ENCODE results near the gene HSP90AB1.

DNA sequence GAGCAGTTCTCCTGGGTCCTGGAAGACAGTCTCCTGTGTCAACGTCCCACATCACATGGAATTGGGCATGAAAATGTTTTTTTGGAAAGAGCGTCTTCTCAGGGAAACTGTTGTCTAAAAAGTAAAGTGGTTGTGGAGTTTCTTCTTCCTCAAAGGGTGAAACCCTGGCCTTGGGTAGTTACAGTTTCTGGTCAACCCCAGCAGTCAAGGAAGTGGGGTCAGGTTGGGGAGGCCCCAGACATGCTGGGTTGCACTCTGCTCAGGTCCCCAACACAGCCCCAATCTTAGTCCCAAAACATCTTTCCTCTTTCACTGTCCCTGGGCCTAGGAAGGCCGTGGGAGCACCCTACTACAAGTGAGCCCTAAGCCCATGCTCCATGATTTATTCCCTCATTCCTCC lies 19.4 kb downstream of the HSP90AB1 start:
- TF ChIP-seq, protein P1, sequence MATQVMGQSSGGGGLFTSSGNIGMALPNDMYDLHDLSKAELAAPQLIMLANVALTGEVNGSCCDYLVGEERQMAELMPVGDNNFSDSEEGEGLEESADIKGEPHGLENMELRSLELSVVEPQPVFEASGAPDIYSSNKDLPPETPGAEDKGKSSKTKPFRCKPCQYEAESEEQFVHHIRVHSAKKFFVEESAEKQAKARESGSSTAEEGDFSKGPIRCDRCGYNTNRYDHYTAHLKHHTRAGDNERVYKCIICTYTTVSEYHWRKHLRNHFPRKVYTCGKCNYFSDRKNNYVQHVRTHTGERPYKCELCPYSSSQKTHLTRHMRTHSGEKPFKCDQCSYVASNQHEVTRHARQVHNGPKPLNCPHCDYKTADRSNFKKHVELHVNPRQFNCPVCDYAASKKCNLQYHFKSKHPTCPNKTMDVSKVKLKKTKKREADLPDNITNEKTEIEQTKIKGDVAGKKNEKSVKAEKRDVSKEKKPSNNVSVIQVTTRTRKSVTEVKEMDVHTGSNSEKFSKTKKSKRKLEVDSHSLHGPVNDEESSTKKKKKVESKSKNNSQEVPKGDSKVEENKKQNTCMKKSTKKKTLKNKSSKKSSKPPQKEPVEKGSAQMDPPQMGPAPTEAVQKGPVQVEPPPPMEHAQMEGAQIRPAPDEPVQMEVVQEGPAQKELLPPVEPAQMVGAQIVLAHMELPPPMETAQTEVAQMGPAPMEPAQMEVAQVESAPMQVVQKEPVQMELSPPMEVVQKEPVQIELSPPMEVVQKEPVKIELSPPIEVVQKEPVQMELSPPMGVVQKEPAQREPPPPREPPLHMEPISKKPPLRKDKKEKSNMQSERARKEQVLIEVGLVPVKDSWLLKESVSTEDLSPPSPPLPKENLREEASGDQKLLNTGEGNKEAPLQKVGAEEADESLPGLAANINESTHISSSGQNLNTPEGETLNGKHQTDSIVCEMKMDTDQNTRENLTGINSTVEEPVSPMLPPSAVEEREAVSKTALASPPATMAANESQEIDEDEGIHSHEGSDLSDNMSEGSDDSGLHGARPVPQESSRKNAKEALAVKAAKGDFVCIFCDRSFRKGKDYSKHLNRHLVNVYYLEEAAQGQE (IDR thresholded peaks at IDR 0.05; ENCODE audit: low read depth, low read length) = no peak
- TF ChIP-seq TAF1 (IDR thresholded peaks at IDR 0.05; ENCODE audit: borderline replicate concordance, low read depth, low read length) (no peak), SMC3 (IDR thresholded peaks at IDR 0.05; ENCODE audit: low read depth, low read length) (no peak)

Data from SK-N-SH (cell line).